Anterior cingulate cortex (tissue), 58 donors: ENCODE results near the gene CPT1B.
"Not testable (repeated sequence)": the region's sequence is repeated elsewhere in the genome, so short reads cannot be mapped to it uniquely, and the experiment has no call there.

ENCODE experiments used
- DNase-seq, 58 donors: peaks; one replicate each; lab custom pipeline; 2025; lab: John Stamatoyannopoulos, UW

CPT1B gene

DNA sequence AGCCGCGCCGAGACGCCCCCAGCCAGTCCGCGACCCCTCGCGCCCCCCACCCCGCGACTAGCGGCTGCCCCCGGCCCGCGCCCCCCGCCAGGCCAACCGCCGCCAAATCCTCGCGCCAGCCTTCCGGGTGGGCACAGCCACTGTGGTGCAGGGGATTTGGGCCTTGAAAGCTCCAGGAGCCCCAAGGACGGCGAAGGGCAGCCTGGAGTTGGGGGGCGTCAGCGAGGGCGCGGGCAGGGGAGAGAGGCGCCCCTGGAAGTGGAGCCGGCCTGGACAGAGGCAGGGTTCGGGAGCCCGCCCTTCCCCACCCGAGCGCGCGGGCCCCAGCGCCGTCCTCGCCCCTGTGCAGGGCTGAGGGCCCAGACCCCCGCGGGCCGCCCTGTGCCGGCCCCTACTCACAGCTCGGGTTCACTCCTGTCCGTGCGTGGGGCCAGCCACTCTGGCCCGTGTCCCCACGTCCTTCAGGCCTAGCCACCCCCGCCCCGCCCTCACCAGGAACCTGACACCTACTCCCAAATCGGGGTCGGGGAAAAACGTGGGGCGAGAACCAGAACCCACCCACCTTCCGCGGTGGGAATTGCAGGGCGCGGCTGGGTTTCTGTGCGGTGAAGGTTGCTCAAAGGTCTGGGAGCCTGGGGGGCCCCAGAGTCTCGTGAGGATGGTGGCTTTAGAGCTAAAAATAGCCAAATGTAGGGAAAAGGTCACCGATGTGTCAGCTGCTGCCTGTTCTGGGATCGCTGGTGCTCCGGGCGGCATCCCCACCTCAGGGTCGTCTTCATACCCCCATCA lies at the start of gene CPT1B:
TSS of gene CPT1B (minus strand) at position 441 of the 789 bp plus-strand sequence. CDS start 512 bp downstream, outside the sequence.
- no peak for DNase-seq

DNA sequence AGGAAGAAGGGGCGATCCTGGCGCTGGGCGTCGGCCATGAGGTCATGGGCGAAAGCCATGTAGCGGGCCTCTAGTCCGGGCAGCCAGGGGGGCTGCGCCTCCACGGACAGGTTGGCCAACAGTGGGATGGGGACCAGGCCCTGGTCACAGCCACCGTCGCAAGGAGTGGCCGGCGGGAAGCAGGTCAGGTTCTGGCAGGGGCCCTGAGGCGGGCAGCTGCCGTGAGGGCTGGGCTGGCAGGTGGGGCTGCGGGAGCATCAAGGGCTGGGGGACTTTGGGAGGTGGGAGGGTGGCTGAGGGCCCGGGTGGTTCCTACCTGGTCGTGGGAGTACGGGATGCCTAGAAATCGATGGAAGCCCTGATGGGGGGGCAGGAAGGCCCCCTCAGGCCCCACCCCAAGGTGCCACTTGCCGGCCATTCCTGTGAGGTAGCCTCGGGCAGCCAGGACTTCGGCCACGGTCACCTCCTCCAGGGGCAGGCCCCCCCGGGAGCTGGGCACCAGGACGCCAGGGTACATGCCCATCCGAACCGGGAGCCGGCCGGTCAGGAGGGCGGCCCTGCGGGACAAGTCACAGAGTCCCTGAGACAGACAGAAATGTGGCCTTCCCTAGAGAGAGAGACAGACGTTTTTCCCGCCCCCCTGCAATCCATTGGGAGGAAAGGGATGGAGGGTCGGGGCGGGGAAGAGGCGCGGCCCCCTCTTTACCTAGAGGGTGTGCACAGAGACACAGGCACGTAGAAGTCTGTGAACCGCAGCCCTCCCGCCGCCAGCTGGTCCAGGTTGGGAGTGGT lies 48.8 kb upstream of the CPT1B start:
- no peak for DNase-seq

DNA sequence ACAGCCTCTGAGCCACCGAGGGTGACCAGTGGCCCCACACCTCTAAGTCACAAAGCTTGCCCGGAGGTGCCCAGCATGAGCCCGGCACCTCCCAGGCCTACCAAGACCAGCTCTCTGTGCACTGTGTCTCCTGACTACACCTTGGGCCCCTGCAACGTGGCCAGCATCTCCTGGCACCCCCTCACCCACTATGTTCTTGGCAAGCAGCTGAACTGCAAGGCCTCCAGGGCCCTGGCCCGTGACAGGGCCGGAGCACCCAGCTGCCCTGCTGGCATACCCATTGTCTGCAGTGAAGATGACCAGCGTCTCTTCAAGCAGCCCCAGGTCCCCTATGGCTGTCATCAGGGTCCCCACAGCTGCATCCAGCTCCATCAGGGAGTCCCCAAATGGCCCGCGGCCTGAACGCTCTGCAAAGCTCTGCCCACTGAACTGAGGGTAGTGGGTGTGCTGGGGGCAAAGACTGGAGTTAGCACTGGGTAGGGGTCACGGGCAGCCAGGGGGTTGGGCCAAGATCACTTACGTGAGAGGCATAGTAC lies 48.2 kb upstream of the CPT1B start:
- no peak for DNase-seq

DNA sequence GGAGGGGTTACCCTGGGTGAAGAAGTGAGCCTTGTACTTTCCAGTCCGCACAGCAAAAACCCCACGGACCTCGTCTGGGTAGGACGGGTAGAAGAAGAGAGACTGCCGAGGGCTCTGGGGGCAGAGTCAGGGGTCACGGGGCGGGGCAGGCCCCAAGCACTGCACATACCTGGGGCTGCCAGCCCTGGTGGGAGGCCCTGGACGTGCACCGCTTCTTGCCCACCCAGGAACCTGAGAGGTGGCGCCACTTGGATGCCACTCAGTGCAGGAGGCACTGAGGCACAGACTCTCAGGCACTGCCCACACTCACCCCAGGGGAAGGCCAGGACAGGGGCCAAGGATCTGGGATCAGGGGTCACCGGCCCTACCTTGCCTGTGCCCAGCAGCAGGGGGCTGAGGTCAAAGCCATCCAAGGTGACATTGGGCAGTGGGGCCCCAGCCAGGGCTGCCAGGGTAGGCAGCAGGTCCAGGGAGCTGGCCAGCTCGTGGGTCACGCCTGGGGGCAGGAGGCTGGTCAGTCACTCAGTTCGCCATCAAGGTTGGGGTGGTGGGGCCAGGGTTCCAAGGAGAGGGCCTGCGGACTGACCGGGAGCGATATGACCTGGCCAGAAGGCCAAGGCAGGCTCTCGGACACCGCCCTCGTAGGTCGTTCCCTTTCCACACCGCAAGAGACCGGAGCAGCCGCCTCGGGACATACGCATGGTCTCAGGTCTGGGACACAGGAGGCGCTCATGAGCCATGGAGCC lies 47.5 kb upstream of the CPT1B start:
- no peak for DNase-seq

DNA sequence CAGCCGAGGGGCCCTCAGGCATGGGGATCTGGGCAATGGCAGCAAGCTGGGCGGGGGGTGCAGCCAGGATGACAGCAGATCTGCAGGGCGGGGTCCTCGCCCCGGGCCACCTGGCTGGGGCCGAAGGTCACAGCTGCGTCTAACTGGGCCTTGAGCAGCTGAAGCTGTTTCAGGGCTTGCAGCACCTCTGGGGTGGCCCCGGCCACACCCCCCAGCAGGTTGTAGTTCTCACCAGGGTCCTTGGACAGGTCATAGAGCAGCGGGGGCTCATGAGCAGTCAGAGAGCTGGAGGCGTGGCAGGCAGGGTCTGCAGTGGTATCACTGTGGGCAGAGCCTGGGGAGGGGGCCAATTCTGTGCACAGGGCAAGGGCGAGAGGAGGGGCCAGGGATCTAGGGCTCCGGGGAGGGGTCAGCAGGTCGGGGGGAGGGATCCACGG lies 46.9 kb upstream of the CPT1B start:
- DNase-seq, result no peak

DNA sequence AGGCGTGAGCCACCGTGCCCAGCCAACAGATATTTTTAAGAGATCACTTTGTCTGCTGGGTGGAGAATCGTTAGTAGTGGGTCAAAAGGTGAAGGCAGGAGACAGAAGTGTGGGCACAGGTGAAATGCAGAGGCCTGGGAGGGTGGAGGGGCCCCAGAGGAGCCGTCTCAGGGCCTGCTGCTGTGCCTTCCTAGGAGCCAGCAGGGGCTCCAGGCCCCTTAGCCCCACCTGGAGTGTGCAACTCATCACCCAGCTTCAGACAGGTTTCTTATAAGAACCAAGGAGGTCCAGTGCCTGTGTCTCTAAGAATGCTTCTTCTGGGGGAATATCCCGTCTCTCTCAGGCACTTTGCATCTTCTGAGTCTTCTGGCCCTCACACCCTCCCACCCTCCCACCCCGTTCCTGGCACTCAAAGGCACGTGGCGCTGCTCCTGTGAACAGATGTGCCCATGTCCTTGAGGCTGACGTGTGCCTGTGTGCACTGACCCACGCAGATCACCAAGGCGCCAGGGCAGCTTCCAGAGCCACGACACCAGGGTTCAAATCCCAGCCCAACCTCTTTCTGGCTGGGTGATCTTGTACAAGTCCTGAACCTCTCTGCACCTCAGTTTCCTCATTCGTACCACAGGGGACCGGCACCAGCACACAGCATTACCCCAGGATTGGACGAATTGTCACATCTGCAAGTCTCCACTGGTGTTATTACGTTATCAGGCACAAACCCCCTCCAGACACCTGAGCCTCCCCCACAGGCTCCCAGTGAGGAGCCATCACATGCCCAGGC lies 46.3 kb upstream of the CPT1B start:
- DNase-seq, result no peak

DNA sequence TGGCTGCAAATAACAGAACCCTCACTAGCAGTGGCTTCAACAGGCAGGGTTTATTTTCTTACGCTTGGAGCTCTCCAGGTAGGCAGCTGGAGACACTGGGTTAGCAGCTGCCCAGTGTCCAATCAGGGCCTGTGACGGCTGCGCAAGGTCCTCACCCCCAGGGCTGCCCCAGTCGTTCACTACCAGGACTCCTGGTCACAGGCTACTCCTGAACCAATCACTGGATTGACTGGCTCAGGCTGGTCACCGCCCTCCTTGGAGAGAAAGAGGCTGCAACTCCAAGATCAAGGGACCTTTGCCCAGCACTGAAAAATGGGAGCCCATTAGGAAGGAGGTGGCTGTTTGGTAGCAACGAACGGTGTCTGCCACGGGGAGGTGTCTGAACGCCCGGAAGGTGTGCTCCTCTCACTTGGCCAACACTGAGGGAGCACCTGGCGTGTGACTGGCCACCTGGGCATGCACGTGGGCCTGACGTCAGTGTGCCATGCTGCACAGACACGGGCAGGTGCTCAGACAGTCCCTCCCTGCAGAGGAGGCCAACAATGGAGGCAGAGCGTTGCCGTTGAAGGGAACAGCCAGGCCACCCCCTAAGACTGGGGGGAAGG lies 44.6 kb upstream of the CPT1B start:
- DNase-seq, result no peak

DNA sequence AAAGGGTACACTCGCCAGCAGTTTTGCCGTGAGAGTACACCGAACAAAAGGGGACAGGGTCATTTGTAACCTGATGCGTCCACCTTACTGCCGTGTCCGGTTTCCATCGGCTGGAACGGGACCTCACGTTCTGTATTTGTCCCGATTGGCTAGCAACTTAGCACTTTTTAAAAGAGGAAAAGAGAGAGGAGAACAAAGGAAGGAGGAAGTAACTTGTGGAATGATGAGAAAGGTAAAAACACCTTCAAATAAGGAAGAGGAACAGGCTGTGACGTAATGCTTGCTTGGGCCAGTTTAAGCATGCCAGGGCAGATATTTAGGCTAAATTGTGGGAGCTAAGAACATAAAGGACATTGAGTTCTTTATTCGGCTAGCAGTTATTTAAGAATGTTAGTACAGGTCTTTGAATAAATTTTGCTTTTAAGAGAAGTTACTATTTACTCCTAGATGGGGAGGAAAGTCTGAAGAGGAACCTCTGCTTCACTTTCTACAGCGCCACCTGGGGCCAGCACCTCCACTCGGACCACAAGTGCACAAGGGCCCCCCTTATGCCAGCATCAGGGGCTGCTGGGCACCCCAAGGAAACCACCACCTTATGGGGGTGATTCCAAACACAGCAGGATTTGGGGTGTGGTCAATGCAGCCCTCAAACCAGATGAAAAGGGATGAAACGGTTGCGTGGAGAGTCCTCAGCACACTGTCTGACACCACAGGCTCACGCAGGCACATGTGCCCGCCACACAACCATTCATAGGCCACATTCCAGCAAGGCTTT lies 43.9 kb upstream of the CPT1B start:
- no peak for DNase-seq

DNA sequence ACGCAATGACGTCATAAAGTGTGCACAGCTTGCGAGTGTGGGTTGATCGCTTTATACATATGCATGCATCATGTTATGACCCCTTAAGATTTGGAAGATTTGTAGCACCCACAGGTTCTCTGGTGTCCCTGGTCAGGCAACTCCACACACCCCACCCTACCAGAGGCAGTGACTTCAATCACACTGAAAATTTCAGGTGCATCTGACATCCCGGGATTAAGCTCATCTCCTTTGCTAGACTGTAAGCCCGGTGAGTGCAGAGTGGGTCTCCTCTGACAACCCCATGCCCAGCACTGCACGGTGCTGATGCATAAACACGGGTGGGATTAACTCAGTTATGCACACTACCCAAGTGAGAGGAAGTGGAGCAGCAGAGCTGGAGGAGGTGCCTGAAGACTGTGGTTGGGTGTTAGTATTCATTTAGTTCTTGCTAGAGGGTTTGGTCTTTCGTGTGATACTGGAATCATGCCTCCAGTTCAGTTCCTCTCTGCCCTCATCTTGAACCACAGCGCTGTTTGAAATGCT lies 43.2 kb upstream of the CPT1B start:
- DNase-seq, result peak in 2 of 58 donors; percentile 11 to 47

DNA sequence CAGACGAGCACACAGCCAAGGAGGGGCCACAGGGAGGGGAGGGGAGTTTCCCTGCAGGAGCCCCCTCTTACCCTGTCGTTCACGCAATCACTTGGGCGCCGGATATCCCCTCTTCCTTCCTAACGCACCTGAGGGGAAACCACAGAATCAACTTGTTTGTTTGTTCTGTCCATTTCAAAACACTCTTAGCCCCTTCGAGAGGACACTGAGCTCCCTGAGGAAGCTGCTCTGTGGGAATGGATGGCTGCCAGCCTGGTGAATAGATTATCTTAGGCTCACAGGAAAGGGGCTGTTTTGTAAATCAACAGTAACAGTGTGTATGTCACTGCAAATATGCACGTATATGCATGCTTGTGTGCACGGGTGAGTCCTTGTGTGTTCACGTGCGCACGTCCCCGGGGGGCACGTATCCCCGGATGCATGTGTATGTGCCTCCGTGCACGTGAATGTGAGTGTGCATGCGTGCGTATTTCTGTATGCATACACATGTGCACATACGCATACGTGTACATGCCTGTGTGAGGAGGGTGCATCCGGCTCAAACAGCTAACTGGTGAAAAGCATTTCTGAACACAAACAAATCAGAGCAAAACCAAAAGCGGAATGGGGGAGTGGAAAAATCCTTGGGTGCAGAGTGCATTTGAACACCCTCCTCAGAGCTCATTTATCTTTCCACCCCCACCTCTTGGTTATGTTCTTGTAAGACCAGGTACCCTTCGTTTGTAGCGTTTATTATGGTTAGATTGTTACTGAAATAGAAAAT lies 42.5 kb upstream of the CPT1B start:
- peak in 33 of 58 donors; percentile 17 to 82 (median 49) for DNase-seq

DNA sequence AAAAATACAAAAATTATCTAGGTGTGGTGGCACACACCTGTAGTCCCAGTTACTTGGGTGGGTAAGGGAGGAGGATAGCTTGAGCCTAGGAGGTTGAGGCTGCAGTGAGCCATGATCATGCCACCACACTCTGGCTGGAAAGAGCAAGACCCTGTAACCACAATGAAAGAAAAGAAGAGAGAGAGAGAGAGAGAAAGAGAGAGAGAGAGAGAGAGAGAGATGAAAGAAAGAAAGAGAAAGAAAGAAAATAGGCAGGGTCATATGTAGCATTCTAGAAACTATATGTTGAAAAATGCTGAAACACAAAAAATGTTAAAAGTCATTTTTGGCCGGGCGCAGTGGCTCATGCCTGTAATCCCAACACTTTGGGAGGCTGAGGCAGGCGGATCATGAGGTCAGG lies 36.1 kb upstream of the CPT1B start:
- not testable (repeated sequence) for DNase-seq

DNA sequence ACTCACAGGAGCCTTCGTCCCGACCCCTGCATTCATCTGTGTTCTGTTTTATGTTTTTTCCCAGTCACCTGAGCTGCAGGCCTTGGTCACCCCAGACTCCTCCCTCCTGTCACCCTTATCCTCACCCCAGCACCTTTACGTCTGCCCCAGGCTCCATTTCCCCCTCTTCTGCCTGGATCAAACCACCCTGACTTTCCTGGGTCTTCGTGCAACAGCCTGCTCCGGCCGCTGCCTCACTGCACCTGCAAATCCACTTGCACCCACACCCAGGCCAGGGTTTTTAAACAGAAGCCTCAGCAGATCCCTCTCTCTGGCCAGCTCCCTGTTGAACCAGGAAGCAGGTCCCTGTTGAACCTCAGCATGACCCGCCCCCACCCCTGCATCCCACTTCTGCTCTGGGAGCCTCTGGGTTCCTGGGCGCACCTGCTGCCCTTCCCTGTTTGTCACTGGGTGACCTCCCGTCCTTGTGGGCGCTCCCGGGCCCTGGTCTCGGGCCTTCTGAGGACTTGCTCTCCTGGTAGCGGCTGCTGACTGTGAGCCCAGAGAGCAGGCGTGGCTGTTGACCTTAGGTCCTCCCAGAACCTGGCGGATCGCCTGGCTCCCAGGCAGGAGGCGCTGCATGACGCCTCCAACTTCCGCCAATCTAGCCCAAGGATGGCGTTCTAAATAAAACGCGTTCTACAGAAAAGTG lies 35.2 kb upstream of the CPT1B start:
- no peak for DNase-seq

DNA sequence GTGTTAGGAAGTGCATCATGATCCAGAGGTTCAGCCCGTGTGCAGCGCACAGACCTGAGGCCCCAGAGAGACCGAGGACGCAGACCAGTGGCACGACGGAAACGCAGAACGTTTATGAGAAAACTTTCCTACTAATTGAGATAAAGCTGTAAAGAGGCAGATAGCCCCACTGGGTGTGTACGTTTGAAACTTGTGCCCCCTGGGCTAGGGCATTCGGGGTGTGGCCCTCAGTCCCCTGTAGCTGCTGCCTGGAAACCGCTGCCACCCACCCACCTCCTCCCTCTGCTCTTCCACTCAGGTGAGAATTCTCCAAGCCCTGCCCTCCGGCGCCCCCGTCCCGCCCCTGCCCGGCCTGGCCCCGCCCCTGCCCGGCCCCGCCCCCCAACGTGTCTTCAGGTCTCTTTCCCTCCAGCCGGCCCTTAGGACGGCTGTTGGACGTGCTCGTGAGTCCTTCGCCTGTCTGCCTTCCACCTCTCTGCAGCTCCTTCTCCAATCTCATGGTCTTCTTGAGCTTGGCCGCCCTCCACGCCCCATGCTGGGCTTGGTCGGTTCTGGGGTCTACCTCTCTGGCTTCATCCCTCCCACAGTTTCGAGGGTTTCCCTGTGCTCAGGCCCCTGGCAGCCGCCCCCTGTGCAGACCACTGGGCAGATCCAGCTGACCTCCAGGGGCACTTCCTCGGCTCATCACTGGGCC lies 34.4 kb upstream of the CPT1B start:
- no peak for DNase-seq

DNA sequence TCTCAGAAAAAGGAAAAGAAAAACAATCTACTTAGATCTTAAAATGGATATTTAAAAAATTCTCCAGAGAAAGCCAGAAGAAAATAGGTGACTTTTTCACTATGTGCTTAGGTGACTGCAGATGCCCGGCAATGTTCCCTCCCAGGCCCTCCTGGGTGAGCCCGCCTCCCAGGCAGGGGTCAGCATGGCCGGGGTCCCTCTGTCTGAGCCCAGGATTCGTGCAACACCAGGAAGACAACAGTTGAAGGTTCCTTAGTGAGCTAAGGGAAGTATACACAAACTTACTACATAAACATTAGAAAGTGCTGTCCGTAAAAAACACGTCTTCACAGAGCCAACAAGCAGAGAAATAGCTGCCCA lies 33.9 kb upstream of the CPT1B start:
- DNase-seq, result no peak

DNA sequence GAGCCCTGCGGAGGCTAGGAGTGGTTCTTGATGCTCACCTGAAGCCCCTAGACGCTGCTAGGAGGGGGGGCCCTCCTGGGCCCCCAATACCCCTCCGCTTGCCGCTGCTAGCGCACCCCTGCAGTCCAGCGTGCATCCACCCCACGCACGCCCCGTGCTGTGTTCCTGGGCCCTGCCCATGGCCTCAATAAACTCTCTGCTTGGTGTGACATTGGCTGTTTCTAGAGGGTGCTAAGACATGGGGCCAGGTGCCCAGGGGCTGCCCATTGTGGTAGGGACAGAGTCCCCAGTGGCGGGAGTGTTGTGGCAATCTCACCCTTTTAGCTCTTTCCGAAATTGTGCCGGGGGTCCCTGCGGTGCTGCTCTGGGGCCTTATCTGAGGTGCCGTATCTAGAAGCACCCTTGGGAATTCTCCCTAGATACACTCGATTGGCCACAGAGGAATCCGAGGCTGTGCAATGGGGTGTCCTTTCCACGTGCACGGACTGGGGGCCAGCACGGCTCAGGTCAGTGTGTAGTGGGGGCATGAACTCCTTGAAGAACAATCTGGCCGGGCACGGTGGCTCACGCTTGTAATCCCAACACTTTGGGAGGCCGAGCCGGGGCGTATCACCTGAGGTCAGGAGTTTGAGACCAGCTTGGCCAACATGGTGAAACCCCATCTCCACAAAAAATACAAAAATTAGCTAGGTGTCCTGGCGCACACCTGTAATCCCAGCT lies 33.3 kb upstream of the CPT1B start:
- no peak for DNase-seq

DNA sequence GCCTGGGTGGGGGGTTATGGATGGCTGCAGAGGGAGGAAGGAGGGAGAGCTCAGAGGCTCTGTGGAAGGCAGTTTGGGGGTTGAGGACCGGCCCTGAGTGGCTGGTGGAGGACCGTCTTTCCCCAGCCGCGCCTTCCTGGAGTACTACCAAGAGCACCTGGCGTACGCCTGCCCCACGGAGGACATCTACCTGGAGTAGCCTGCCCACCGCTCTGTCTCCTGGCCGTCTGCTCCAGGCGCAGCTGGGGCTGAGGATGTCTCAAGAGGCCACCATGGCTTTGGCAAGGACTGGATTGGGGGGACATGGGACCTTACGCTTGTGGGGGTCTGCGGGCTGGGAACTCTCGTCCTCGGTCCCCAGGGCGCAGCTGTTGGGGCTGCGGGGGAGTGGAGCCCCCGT lies 32.4 kb upstream of the CPT1B start:
- no peak for DNase-seq
